BE2C (cell line): ENCODE data around the gene GNG12.

Experiments
- DNase-seq: peaks from one replicate; pipeline ENCODE4 v3.0.0-alpha.2; 2020
- H3K27me3 ChIP-seq: fragments of 250-450 bp; sonication (Bioruptor Pico); 2 replicates; pipeline ENCODE4 v1.5.1; 2020; ENCODE audit warnings: mild to moderate bottlenecking
- H3K36me3 ChIP-seq: fragments of 250-450 bp; sonication (Bioruptor Pico); 2 replicates; pipeline ENCODE4 v1.5.1; 2020; ENCODE audit warnings: mild to moderate bottlenecking
- H3K4me1 ChIP-seq: fragments of 250-450 bp; sonication (Bioruptor Pico); 2 replicates; pipeline ENCODE4 v1.5.1; 2020
- H3K4me3 ChIP-seq: 2 replicates; pipeline ENCODE4 v1.5.1; 2011; ENCODE audit warnings: low read depth, low read length
- H3K9me3 ChIP-seq: fragments of 250-450 bp; sonication (Bioruptor Pico); 2 replicates; pipeline ENCODE4 v1.5.1; 2020
- TF ChIP-seq, protein P1 (sequence below): IDR thresholded peaks from 2 replicates; pipeline ENCODE4 v1.5.1; 2012; ENCODE audit warnings: mild to moderate bottlenecking, low read depth, low read length

Gene GNG12

DNA sequence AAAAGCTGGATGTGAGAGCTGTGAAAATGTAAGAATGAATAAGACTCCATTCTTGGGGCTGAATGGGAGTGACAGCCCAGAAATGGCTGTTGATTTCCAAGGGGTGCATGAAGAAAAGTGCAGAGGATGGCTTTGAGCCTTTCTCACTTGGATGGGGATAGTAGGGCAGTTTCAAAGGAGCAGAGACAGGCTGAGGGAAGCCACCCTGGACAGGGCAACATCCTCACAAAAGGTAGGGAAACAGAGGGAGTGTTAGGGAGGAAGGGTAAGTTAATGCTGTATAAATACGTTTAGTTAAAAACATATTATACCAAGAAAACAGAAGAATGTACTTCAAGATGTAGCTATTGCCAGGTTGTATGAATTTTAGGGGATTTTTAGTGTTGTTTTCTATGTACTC, 110.1 kb downstream of the GNG12 start:
- DNase-seq: no peak

GRCh38 chr1:67722292-67722944, 110.8 kb downstream of the GNG12 start:
- Histone ChIP-seq H3K36me3 (no peaks in the 10 kb centered on the region), H3K4me3 (no peak overlapping the region), H3K9me3 (no peaks in the 10 kb centered on the region), H3K4me1 (no peaks in the 10 kb centered on the region; the same call in 1 of the 2 replicates), H3K27me3 (no peaks in the 10 kb centered on the region)
- no peak for DNase-seq
- TF ChIP-seq, protein P1, sequence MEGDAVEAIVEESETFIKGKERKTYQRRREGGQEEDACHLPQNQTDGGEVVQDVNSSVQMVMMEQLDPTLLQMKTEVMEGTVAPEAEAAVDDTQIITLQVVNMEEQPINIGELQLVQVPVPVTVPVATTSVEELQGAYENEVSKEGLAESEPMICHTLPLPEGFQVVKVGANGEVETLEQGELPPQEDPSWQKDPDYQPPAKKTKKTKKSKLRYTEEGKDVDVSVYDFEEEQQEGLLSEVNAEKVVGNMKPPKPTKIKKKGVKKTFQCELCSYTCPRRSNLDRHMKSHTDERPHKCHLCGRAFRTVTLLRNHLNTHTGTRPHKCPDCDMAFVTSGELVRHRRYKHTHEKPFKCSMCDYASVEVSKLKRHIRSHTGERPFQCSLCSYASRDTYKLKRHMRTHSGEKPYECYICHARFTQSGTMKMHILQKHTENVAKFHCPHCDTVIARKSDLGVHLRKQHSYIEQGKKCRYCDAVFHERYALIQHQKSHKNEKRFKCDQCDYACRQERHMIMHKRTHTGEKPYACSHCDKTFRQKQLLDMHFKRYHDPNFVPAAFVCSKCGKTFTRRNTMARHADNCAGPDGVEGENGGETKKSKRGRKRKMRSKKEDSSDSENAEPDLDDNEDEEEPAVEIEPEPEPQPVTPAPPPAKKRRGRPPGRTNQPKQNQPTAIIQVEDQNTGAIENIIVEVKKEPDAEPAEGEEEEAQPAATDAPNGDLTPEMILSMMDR: no peak

More for the DNA sequence above, 110.1 kb downstream of the GNG12 start:
- no peaks in the 10 kb centered on the region; the same call in 1 of the 2 replicates for H3K4me1 ChIP-seq
- no peak overlapping the region for H3K4me3 ChIP-seq
- no peaks in the 10 kb centered on the region for H3K9me3 ChIP-seq
- TF ChIP-seq, protein P1: no peak
- no peaks in the 10 kb centered on the region for H3K27me3 ChIP-seq
- no peaks in the 10 kb centered on the region for H3K36me3 ChIP-seq

- H3K4me1 ChIP-seq: no peaks in the 10 kb centered on the region; the same call in 1 of the 2 replicates
- no peak overlapping the region for H3K4me3 ChIP-seq
Measured at GRCh38 chr1:67721650-67722291, 111.5 kb downstream of the GNG12 start.

GRCh38 chr1:67721112-67721511, 112.2 kb downstream of the GNG12 start:
- Histone ChIP-seq H3K27me3 (no peaks in the 10 kb centered on the region), H3K4me3 (no peak overlapping the region), H3K4me1 (peaks cover 4% of the 10 kb centered on the region), H3K36me3 (no peaks in the 10 kb centered on the region), H3K9me3 (no peaks in the 10 kb centered on the region)
- TF ChIP-seq, protein P1: no peak
- no peak for DNase-seq

More at GRCh38 chr1:67721650-67722291, 111.5 kb downstream of the GNG12 start:
- H3K27me3 ChIP-seq: no peaks in the 10 kb centered on the region
- no peak for DNase-seq
- H3K36me3 ChIP-seq: no peaks in the 10 kb centered on the region
- TF ChIP-seq, protein P1: no peak
- H3K9me3 ChIP-seq: no peaks in the 10 kb centered on the region

DNA sequence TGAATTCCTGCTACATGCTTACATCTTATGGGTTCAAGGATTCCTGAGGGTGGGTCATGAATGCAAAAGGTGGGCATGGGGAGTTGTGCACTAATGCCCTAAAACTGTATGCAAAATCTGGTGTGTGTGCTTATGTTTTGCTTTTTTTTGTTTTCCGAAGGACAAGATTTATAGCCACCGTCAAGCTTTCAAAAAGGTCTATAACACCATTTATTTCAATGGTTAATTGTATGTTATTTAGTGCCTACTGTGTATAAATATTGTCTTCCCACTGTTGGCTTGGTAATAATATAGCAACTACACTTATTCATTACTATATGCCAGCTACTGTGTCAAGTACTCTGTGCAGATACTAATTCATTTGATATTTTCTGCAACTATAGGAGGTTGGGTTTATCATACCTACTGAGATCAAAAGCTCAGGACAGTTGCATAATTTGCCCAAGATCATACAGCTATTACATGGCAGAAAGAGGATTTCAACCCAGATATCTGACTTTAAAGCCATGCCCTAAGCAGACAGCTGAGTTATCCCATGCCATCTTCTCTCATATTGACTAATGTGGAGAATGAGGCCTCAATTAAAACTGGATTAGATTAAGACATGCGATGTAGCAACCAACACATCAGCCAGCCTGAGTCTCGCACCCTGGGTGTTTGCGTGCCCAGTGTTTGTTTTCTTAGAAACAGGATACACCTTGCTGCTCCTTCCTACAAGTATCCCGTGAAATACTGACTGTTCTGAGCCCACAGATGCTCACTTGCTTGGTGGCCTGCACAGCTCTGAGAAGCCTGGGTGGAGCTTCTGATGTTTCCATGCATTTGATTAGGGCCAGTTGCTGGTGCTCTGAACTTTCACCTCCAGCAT, 113.7 kb downstream of the GNG12 start:
- no peak for DNase-seq
- TF ChIP-seq, protein P1: no peak
- H3K4me1 ChIP-seq: peaks cover 7% of the 10 kb centered on the region

More for the DNA sequence above, 113.7 kb downstream of the GNG12 start:
- Histone ChIP-seq H3K36me3 (no peaks in the 10 kb centered on the region), H3K27me3 (no peaks in the 10 kb centered on the region), H3K9me3 (no peaks in the 10 kb centered on the region), H3K4me3 (no peak overlapping the region)
